Esophagus squamous epithelium (tissue), 4 donors: Measurements from ENCODE around the gene CD34.

Experiments
- POLR2A ChIP-seq, 4 donors: fragments of 450-650 bp; IDR thresholded peaks; one replicate each; pipeline ENCODE4 v1.6.1; 2017; ENCODE audit warnings: antibody characterized with exemption in 4 of 4, mild to moderate bottlenecking in 4 of 4, moderate library complexity in 3 of 4
- TF ChIP-seq, protein P1 (sequence below), 6 experiments: fragments of 450-650 bp in 4 of 6; fragments of 200-600 bp in 2 of 6; sonication (generic) in 2 of 6; IDR thresholded peaks; one replicate each; pipeline ENCODE4 v1.5.1; 2016 to 2019; ENCODE audit warnings: antibody characterized with exemption in 6 of 6, mild to moderate bottlenecking in 4 of 6, moderate library complexity in 4 of 6

DNA sequence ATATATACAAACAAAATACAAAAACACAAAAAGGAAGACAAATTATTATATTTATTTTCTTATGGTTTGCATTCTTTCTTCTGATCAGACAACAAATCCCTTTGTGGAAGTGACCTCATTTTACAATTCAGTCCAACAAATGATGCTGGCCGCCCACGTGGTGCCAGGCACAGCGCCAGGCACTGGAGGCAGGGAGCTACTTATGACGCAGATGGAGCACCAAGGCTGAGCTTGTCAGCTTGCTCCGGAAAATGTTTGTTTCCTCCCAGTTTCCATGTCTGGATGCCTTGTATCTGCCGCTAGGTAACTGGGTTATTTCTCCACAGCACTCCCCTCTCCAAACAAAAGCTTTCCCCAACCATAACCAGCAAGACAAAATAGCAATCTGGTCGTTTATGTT, 30.7 kb upstream of the CD34 start:
- TF ChIP-seq POLR2A (IDR thresholded peaks at IDR 0.05), result no peak
- TF ChIP-seq, protein P1, sequence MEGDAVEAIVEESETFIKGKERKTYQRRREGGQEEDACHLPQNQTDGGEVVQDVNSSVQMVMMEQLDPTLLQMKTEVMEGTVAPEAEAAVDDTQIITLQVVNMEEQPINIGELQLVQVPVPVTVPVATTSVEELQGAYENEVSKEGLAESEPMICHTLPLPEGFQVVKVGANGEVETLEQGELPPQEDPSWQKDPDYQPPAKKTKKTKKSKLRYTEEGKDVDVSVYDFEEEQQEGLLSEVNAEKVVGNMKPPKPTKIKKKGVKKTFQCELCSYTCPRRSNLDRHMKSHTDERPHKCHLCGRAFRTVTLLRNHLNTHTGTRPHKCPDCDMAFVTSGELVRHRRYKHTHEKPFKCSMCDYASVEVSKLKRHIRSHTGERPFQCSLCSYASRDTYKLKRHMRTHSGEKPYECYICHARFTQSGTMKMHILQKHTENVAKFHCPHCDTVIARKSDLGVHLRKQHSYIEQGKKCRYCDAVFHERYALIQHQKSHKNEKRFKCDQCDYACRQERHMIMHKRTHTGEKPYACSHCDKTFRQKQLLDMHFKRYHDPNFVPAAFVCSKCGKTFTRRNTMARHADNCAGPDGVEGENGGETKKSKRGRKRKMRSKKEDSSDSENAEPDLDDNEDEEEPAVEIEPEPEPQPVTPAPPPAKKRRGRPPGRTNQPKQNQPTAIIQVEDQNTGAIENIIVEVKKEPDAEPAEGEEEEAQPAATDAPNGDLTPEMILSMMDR (IDR thresholded peaks at IDR 0.05), result no peak
